Stimulated activated CD4-positive, alpha-beta T cell treated with anti-CD3 and anti-CD28 coated beads, Interleukin-1b, Interleukin-23, amount 100 ng/mL, for 24 hours (primary cell): ENCODE measurements around the gene ADGRA1.
"Not testable (repeated sequence)": the region's sequence is repeated elsewhere in the genome, so short reads cannot be mapped to it uniquely, and the experiment has no call there.

Source experiments
- DNase-seq, 4 experiments: peaks; one replicate each; pipeline ENCODE4 v3.0.0-alpha.2; 2020; ENCODE audit warnings: low read depth in 4 of 4, low spot score in 1 of 4

ADGRA1 gene, protein sequence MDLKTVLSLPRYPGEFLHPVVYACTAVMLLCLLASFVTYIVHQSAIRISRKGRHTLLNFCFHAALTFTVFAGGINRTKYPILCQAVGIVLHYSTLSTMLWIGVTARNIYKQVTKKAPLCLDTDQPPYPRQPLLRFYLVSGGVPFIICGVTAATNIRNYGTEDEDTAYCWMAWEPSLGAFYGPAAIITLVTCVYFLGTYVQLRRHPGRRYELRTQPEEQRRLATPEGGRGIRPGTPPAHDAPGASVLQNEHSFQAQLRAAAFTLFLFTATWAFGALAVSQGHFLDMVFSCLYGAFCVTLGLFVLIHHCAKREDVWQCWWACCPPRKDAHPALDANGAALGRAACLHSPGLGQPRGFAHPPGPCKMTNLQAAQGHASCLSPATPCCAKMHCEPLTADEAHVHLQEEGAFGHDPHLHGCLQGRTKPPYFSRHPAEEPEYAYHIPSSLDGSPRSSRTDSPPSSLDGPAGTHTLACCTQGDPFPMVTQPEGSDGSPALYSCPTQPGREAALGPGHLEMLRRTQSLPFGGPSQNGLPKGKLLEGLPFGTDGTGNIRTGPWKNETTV

DNA sequence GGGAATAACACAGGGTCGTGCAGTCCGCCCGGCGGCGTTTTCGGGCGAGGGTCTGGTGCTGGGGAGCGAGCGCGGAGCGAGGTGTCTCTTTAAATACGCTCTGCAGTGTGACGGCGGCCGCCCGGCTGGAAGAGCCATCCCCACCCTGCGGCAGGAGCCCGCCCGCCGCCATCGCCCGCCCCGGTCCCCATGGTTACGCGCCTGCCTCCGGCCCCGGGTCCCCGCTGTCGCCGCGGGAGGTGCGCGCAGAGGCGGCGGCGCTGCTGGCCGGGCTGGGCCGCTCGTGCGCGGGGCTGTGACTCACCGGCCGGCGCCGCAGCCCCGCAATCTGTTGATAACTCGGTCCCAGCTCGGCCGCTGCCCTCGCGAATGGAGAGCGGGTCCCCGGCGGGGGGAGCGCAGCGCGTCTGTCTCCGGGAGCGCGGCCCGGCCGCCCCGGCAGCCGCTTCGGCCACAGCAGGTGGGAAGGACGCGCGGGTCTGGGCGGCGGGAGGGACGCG is at the start of gene ADGRA1:
Gene ADGRA1 (plus strand): TSS at position 246 of the 500 bp plus-strand sequence. CDS start 986 bp downstream, outside the sequence.
- no peak for DNase-seq

DNA sequence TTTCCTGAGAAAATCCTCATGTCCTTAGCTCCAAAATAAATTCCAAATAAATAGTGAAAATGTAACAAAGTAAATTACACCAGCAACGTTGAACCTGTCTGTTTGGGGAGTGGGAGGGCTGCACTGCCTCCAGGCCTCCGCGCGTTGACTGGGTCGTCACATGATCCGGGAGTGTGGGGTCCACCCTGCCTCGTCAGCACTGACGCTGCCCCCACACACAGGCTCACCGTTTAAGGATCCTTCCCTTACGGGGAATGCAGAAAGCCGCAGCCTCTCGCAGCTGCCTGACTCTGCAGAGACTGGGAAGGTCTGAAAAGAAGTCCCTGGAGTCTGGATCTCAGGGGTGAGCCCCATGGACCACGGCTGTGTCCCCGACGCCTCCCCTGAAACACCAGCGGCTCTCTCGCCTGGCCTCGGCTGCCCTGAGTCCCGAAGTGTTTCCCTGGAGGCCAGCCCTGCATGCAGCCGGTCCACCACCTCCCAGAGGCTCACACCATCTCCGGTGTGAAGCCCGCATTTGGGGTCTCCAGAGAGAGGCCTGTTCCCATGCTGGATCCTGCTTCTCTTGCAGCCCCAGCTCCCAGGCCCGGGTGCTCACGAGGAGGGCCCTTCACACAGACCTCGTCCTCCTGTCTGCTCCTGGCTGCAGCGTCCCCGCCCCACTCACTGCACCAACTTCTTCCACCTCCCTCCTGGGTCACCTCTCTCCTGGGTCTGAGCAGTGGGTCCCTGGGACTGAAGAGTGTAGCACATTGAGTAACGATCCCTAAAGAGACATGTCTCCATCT is 49.5 kb upstream of the ADGRA1 start:
- DNase-seq, result no peak

DNA sequence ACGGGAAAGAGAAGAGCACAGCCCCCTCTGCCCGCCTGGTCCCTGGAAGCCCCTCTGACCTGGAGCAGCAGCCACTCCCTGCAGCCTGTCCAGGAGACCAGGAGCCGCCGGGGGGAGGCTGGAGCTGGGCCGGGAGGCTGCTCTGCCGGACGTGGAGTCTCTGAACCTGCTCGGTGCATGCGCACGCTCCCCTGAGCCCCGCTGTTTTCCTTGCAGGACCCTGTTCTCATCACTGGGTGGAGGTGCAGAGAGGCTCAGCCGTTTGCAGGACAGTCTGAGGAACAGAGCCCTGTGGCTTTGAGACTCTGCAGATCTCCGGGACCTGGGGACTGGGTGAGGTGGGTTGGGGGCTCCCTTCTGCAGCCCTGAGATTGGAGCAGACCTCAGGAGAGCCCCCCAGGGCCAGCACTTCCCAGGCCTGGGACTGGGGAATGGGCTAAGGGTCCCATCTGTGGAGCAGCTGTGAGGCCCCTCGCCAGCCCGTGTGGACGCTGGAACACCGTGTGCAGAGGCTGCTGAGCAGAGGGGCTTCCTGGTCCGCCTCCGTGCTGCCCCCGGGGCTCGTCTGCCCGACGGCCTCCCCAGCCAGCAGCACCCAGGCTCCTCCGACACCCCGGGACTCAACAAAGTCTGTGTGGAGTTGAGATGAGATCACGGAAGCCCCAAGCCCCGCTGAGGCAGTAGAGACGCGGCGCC is 48.5 kb upstream of the ADGRA1 start:
- no peak for DNase-seq

DNA sequence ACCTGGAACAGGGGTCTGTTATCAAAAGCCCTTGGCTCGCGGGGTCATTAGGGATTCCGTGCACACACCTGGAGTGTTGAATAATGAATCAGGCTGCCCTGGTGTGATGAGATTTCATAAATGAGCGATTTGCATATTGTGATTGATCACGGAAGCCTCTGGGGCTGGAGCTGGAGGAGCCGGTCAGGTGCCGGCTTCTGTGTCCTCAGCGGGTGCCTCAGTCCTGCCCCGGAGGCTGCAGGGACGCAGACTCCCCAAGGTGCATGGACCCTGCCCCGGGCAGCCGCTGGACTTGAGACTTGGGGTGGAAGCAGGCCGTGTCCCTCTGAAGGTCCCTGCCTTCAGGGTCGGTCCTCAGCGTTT is 47.9 kb upstream of the ADGRA1 start:
- no peak for DNase-seq

DNA sequence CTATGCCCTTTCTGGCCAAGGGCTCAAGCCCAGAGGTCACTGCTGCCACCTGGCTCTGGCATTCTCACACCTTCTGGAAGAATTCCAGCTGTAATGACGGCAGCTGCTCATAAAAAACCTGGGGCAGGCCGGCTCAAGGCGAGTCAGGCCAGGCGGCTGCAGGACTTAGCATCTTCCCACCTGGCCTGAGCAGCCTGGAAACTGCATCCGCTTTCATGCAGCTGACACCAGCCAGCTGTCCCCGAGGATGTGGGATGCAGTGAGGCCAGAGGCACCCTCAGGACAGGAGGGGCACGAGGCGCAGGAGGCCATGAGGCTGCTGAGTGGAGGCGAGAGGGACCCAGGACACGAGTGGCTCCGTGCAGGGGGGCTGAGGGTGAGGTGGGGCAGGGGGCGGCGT is 47.5 kb upstream of the ADGRA1 start:
- DNase-seq, result no peak

DNA sequence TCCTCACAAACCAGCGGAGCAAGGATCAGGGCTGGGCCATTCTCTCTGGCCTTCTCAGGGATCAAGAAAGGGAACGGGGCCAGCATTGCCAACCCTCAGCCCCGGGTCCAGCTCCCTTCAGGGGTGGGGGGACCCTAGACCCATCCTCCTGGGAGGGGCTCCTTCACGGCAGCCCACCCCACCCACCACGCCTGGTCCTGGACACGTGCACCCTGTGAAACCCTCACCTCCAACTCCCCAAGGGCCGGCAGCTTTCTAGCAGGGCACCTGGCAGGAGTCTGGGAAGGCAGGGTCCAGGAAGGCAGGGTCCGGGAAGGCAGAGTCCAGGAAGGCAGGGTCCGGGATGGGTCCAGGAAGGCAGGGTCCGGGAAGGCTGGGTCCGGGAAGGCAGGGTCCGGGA is 46.6 kb upstream of the ADGRA1 start:
- no peak for DNase-seq

DNA sequence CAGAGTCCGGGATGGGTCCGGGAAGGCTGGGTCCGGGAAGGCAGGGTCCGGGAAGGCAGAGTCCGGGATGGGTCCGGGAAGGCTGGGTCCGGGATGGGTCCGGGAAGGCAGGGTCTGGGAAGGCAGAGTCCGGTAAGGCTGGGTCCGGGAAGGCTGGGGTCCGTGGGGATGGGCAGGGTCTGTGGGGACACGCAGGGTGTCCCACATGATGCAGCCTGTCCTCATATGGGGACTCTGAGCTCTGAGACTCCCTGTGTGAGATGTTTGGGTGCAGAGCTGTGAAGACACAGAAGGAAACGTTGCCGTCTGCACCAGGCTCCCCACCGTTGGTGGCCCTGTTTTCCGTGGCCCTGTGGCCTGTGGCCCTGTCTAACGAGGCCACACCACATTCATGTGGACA is 45.7 kb upstream of the ADGRA1 start:
- no peak for DNase-seq

DNA sequence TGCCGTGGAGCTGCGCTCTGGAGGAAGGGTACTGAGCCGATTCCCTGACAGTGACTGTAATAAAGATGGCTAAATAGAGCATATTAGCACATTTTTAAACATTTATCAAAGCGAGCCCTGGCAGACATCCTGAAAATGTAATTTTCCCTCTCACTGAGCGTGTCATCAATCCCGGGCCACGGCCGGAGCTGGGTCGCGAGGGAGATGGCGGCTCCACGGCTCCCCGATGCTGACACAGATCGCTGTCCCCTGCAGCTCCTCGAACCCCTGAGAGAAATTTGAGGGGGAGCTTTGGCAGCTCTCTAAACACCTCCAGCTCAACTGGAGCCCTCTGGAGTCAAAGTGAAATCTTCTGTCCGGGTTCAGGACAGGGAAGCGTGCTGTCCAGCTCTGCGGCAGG is 44.9 kb upstream of the ADGRA1 start:
- no peak for DNase-seq

DNA sequence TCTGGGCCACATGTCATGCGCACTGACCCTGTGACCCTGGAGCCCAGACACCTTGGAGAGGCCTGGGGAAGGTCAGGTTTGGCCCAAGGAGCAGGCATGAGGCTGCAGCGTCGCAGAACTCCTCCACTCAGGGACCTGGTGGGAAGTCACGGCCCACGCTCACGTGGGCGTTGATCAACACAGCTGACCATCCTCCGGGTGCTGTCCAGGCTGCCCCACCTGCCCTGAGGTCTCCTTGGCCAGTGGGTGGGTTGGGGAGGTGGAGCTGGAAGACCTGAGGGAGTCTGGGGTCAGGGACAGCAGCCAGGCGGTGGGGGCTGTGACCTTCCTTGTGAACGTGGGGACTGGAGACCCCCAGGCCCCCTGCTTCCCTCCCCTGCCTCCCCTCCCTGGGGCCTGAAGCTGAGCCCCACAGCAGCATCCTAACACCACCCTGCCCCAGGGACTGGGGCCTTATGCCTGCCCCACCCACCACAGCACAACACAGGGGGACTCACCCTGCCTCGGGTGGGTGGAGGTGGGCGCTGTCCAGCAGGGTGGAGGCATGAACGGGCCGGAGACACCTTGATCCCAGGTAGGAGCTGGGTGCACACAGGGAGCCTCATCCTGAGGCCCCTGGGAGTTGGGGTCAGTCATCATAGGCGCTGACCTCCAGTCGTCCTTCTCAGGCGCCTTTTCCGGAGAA is 44.0 kb upstream of the ADGRA1 start:
- no peak for DNase-seq

DNA sequence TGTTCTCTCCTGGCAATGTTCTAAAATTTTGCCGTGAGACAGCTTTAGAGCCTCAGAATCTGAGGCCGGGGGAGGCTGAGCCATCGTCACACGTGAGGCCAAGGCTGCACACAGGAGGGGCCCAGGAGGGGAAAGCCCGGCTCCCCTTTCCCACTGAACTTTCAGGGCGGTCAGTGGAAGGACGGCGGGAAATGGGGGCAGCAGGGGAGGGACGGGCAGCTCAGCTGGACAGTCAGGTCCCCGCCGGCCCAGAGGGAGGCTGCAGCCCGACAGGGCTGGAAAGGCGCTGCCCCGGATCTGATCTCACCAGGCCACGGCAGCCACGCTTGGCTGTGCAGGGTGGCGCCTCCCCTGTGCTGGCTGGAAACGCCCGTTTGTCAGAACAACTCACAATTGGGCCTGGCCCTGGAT is 43.3 kb upstream of the ADGRA1 start:
- no peak for DNase-seq

DNA sequence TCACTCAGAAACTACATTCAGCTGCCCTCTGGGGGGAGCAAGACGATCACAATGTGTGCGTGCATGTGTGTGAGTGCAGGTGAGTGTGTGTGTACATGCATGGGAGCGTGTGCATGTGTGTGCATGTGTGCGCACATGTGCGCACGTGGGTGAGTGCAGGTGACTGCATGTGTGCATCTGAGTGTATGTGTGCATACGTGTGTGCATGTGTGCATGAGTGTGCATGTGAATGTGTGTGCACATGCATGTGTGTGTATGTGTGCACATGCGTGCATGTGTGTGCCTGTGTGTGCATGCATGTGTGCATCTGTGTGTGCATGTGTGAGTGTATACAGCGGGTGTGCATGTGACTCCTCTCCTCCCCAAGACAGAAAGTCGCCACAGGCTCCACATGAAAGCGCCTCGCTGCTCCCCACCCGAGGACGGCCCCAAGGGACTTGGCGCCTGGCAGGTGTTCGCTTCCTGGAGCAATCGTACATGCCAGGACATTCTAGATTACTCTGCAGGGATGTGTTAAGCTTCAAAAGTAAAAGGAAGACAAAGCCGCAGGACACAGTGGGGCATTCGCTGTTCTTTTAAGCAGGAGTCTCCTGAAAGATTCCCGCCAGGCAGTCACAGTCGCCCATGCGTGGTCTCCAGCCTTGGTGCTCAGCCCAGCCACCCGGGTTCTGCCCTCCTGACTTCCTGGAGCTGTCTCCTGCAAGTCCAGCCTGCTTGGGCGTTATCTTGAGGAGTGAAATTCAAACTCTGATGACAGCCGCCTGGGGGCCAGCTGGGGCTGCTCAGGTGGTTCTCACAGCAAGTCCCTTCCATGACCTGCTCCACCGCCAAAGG is 42.0 kb upstream of the ADGRA1 start:
- no peak for DNase-seq

DNA sequence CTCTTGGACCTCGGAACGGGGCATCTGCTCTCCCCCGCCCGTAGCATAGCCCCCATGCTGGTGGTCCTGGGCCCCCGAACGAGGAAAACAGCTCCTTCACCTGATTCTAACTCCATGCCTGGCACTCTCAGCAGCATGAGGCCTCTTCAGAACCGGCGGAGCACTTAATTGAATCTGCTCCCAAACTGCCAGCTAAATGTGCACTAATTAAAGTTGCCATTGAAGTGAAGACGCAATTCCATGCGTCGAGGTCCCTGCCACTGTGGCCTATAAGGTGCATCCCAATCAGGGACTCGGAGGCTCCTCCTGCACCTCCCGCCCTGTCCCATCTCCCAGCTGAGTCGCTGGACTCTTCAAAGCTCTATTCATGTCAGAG is 41.3 kb upstream of the ADGRA1 start:
- DNase-seq, result no peak

DNA sequence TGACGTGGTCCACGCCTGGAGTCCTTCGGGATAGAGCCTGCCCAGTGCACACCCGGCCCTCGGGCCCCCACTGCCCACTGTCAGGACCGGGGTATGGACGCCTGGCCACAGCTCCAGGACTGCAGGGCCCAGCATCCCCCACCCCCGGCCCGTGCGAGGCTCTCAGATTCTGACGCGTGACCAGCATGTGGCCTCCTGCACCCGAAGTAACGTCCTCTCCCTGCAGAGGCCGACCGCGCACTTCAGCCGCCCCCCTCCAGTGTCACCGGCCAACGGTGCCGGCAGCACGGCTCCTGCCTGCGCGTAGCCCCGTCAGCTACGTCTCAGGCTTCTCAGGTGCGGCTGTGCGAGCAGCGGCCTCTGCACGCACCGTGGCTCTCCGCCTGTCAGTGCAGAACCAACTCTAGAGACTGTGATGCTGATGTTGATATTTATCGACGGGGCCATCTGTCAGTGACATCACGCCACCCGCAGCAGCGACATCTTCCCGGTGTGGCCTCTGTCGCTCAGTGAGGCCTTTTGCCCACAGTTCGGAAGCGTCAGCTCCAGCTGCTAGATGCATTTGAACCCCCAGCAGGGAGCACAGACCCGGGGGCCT is 40.1 kb upstream of the ADGRA1 start:
- DNase-seq, result no peak

DNA sequence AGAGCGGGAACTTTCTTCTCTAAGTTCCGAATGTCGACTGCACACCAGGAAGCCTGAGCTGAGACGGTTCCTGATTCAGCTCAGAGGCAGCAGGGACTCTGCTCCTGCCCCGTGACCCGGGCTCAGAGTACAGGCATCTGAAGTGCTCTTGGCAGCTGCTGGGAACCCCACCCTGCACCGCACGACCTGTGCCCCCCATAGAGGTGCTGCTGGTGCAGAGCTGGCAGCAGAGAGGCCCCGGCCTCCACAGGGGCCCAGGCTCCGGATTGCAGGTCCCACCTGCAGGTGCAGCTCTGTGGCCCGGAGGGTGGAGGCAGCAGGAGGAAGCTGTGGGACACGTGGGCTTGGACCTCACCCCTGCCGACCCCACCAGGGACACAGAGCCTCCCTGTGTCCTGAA is 39.5 kb upstream of the ADGRA1 start:
- no peak for DNase-seq

DNA sequence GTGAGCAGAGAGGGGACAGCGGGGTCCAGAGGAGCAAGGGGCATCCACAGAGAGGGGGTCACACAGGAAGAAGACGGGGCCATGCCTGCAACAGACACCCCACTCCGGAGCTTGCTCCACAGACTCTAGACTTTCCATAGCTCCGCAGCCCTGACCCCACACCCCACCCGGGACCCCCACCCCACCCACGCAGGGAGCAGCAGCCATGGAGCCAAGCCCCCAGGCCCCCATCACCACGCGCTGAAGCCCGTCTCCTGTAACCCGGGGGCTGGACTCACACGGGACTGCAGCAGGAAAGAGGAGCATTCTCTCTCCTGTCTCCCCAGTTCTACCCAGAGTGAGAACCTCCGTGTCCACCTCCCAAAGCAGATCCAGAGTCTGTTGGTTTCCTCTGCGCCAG is 38.8 kb upstream of the ADGRA1 start:
- no peak for DNase-seq

DNA sequence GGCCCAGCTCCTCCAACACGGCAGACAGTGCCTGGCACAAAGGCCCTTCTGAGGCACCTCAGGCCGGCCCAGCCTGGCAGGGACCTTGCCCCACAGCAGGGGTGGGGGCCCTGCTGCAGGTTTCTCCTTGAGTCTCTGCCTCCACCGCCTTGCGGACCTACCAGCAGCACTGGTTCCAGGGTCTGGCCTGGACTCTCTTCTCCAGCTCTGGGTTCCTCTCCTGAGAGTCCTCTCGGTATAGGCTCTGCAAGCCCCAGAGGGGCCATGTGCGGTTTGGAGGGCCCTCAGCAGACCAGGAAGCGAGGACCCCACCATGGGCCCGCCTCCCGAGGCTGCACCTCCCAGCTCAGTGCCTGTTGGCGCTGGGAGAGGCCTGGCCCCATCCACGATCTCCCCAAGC is 38.1 kb upstream of the ADGRA1 start:
- no peak for DNase-seq

DNA sequence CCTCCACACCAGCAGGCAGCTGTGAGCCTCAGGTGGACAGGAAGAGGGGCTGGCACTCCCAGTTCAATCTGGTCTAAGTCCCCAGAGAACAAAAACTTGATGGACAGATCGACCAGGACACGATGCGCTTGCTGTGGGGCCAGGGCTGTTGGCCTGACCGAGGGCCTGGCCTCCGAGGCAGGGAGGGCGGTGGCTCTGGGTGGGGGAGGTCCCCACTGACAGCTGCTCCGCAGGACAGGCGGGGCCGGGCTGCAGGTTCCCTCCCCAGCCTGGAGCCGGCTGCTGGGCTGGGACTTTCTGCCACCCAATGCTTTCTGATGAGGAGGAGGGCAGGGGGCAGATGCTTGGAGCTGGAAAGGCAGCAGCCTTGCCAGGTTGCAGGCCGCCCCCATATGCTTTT is 37.4 kb upstream of the ADGRA1 start:
- DNase-seq, result no peak

DNA sequence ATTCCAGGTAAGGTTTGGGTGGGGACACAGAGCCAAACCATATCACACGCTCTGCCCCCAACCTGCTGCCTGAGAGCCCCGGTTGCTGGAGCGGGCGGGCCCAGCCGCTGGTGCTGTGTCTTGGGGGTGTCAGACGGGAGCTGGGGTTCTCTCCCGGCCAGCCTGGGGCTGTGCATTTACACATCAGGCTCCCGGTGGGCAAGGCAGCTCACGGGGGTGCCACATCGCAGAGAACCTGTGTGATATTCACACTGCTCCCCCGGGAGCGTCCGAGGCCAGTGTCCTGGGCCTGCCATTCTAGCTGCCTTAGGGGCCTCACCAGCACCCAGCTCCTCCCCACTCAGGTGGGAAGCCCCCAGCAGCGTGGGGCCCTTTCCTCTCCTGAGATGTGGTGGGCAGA is 35.6 kb upstream of the ADGRA1 start:
- no peak for DNase-seq

DNA sequence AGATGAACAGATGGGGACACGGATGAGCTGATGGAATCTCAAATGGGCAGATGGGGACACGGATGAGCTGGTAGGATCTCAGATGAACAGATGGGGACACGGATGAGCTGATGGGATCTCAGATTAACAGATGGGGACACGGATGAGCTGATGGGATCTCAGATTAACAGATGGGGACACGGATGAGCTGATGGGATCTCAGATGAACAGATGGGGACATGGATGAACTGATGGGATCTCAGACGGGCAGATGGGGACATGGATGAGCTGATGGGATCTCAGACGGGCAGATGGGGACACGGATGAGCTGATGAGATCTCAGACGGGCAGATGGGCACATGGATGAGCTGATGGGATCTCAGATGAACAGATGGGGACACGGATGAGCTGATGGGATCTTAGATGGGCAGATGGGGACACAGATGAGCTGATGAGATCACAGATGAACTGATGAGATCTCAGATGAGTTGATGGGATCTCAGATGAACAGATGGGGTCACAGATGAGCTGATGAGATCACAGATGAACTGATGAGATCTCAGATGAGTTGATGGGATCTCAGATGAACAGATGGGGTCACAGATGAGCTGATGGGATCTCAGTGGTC is 34.1 kb upstream of the ADGRA1 start:
- not testable (repeated sequence) for DNase-seq
